Neural crest cell (in vitro differentiated cells): ENCODE data around the gene MFSD12. TPM values are rescaled to one million over a fixed set of nuclear protein-coding genes. Genes with fewer than 3 reads are reported as not detected.
A peak's percentile ranks its signal among the peaks of the same experiment; 100 is the strongest.
"Not testable (repeated sequence)": the region's sequence is repeated elsewhere in the genome, so short reads cannot be mapped to it uniquely, and the experiment has no call there.

Source experiments
- DNase-seq: peaks from one replicate; pipeline ENCODE4 v3.0.0; 2021; ENCODE audit warnings: low read depth, mixed read lengths, low spot score
- H3K27ac Mint-ChIP-seq: one replicate; pipeline ENCODE4 v1.8.0; 2021; ENCODE audit warnings: mild to moderate bottlenecking, mixed read lengths; ENCODE audit not compliant: unreplicated experiment
- H3K27me3 Mint-ChIP-seq: 2 replicates; pipeline ENCODE4 v1.8.0; 2021; ENCODE audit warnings: low read depth, mild to moderate bottlenecking, mixed read lengths
- H3K36me3 Mint-ChIP-seq: 2 replicates; pipeline ENCODE4 v1.8.0; 2021; ENCODE audit warnings: low read depth, mild to moderate bottlenecking, mixed read lengths
- H3K4me1 Mint-ChIP-seq: 2 replicates; pipeline ENCODE4 v1.8.0; 2021; ENCODE audit warnings: mixed read lengths
- H3K4me3 Mint-ChIP-seq: one replicate; pipeline ENCODE4 v1.8.0; 2021; ENCODE audit warnings: mild to moderate bottlenecking, mixed read lengths
- H3K9me3 Mint-ChIP-seq: 2 replicates; pipeline ENCODE4 v1.8.0; 2021; ENCODE audit warnings: mixed read lengths
- total RNA-seq: library from RNA; stranded (reverse); gene quantifications from 2 replicates; pipeline ENCODE4 v1.2.1, GENCODE V29; 2021
- TF ChIP-seq, protein P1 (sequence below): fragments of 200-600 bp; sonication (generic); conservative IDR thresholded peaks from 2 replicates; pipeline ENCODE4 v1.5.0; 2021; ENCODE audit warnings: antibody characterized with exemption, mild to moderate bottlenecking

Gene MFSD12
- total RNA-seq, 1 donor from 2014 or later: 79.1 TPM

DNA sequence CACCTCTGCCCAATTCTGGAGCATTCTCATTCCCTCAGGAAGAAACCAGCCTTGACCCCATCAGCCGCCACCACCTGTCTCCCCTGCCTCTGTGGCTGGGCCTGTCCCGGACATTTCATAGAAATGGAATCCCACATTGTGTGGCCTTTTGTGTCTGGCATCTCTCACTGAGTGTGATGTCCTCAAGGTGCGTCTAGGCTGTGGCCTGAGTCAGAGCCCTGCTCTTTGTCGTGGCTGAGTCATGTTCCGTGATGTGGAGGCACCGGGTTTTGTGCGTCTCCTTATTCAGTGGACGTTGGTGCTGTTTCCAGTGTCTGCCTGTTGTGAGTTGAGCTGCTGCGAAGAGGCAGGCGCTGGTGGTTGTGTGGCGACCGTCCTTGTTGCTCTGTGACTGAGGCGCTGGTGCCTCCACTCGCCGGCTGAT, 47.8 kb downstream of the MFSD12 start:
- Mint-ChIP-seq H3K27ac (peak overlapping the region; percentile 50), H3K36me3 (peaks cover 2% of the 10 kb centered on the region), H3K27me3 (no peaks in the 10 kb centered on the region), H3K9me3 (no peaks in the 10 kb centered on the region), H3K4me3 (peak overlapping the region; percentile 88), H3K4me1 (peaks cover 34% of the 10 kb centered on the region)
- TF ChIP-seq, protein P1, sequence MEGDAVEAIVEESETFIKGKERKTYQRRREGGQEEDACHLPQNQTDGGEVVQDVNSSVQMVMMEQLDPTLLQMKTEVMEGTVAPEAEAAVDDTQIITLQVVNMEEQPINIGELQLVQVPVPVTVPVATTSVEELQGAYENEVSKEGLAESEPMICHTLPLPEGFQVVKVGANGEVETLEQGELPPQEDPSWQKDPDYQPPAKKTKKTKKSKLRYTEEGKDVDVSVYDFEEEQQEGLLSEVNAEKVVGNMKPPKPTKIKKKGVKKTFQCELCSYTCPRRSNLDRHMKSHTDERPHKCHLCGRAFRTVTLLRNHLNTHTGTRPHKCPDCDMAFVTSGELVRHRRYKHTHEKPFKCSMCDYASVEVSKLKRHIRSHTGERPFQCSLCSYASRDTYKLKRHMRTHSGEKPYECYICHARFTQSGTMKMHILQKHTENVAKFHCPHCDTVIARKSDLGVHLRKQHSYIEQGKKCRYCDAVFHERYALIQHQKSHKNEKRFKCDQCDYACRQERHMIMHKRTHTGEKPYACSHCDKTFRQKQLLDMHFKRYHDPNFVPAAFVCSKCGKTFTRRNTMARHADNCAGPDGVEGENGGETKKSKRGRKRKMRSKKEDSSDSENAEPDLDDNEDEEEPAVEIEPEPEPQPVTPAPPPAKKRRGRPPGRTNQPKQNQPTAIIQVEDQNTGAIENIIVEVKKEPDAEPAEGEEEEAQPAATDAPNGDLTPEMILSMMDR: no peak
- no peak for DNase-seq

DNA sequence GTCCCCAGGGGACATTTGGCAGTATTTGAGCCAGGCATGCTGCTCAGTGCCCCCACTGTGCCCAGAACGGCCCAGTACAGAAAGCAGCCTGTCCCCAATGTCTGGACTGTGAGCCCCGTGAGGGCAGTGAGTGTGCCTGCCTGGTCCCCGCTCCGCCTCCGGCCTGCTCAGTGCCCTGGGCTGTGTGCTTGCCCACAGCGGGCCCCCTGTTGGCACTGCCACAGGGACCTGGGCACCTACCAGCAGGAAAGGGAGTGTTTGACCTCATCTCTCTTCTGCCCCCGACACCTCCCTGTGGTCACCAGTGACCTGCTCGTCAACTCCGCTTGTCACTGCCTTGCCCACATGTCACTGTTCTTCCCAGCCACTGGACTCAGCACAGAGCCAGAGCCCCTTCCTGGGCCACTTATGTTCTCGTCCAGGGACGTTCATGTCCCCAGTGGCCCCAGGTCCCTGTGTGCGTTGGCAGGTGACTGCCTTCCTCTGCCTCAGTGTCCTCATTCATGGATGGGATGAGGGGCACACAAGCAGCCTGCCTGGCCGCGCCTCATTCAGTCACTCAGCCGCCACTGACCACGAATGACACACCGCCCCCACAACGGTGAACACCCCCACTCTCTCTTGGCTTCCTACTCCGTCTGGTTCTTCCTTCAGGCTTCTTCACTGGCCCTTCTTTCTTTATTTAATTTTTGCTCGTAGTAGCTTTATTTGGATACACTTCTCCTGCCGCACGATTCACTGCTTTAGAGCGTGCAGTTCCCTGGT, 48.4 kb downstream of the MFSD12 start:
- H3K4me3 Mint-ChIP-seq: peak overlapping the region; percentile 91
- peaks cover 2% of the 10 kb centered on the region for H3K36me3 Mint-ChIP-seq
- TF ChIP-seq, protein P1: no peak
- DNase-seq: no peak
- H3K27me3 Mint-ChIP-seq: no peaks in the 10 kb centered on the region
- H3K4me1 Mint-ChIP-seq: peaks cover 35% of the 10 kb centered on the region
- no peak overlapping the region for H3K27ac Mint-ChIP-seq
- H3K9me3 Mint-ChIP-seq: no peaks in the 10 kb centered on the region

DNA sequence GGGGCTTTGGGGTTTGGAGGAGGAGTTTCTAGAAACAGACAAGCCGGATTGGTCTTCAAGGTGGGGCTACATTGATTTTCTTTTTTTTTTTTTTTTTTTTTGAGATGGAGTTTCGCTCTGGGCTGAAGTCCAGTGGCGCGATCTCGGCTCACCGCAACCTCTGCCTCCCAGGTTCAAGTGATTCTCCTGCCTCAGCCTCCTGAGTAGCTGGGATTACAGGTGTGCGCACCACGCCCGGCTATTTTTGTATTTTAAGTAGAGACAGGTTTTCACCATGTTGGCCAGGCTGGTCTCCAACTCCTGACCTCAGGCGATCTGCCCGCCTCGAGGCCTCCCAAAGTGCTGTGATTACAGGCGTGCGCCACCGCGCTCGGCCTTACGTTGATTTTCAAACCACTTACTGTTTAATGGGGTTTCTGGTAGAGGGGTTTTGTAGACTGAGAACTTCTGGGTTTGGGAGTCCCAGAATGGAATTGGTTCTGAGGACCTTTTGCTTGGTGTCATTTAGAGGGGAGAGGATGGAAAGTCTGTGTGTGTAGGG, 49.2 kb downstream of the MFSD12 start:
- peak overlapping the region; percentile 91 for H3K4me3 Mint-ChIP-seq
- H3K27ac Mint-ChIP-seq, DNase-seq, H3K36me3 Mint-ChIP-seq, H3K27me3 Mint-ChIP-seq, H3K9me3 Mint-ChIP-seq: not testable (repeated sequence)
- peaks cover 35% of the 10 kb centered on the region for H3K4me1 Mint-ChIP-seq

DNA sequence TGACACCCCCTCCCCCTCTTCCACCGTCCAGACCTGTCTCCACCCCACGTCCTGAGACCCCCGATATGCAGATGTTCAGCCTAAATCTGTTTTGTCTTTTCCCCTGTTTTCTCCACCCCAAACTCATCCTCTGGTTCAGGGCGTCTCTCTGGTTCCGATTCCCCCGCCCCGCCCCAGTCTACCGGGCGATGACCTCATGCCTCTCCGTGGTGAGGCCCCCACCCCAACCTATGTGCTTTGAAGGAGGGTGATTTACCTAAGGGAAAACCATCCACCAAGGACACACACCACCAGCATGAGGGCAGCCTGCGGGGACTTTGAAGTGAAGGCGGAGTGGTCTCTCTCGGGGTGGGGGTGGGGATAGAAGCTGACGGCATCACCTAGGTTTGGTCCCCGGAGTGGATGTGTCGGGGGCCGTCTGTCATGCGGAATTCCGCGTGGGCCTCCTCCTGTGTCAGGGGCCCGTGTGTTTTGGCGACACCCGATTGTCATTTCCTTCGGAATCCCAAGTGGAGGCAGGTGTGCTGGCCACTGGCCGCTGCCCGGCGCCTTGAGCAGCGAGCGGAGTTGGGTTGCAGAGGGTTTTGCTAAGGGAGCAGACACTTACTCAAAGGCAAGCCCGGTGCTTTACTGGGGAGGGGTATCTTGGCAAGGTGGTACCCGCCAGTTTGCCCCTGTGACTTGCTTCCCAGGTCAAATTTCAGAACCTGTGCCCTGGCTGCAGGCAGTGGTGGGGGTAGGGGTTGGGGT, 49.8 kb downstream of the MFSD12 start:
- H3K27ac Mint-ChIP-seq: peak overlapping the region; percentile 50
- H3K4me3 Mint-ChIP-seq: peak overlapping the region; percentile 91
- H3K9me3 Mint-ChIP-seq: no peaks in the 10 kb centered on the region
- peaks cover 35% of the 10 kb centered on the region for H3K4me1 Mint-ChIP-seq
- no peaks in the 10 kb centered on the region for H3K27me3 Mint-ChIP-seq
- DNase-seq: no peak
- TF ChIP-seq, protein P1: no peak
- peaks cover 2% of the 10 kb centered on the region for H3K36me3 Mint-ChIP-seq

DNA sequence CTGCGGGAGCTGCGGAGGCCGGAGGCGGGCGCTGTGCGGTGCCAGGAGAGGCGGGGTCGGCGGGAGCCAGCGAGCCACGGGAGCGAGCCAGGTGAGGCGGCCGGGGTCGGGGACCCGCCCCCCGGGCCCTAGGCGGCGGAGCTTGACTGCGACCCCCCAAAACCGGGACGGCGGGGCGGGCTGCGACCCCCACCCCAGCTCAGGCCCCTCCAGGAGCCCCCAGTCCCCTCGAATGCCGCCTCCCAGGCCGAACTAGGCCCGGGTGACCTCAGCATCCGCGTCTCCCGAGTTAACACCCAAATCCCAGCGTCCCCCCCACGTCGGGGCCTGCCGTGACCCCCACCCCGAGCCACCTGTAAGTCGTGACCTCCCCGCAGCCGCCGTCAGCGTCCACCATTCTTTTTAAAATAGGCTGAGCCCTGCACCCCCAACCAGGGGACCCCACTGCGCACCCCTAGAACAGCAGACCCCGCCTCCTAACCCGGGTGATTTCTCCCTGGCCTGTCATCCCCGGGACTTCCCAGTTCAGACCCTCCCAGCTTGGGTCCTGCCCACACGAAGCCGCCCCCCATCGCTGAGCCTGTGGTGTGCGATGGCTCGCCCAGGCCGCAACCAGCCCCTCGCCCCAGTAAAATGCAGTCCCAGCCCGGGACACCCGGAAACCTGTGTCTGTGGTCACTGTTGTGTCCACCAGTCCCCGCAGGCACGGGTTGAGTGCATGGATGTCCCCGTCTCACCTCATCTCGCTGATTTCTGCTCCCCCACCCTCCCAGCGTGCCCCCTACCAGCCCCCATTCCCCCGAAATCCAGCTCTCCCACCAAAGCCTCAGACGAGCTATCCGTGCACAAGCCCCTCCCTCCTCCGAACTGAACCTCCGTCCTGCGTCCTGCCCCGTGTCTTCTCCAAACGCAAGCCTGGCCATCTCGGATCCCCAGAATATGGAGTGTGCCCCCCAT, 50.7 kb downstream of the MFSD12 start:
- H3K9me3 Mint-ChIP-seq: no peaks in the 10 kb centered on the region
- peaks cover 35% of the 10 kb centered on the region for H3K4me1 Mint-ChIP-seq
- no peak for DNase-seq

More for the DNA sequence above, 50.7 kb downstream of the MFSD12 start:
- TF ChIP-seq, protein P1: no peak
- Mint-ChIP-seq H3K27ac (peak overlapping the region; percentile 50), H3K4me3 (peak overlapping the region; percentile 91), H3K27me3 (no peaks in the 10 kb centered on the region), H3K36me3 (peaks cover 2% of the 10 kb centered on the region)
